GM18519 (cell line): ENCODE measurements around the gene SEMG1.

Source experiments
- ATAC-seq: cut with Tn5 transposase; IDR thresholded peaks from one replicate; pipeline ENCODE4 v1.9.1; 2021; ENCODE audit warnings: mild to moderate bottlenecking, moderate library complexity; ENCODE audit not compliant: unreplicated experiment, low FRiP score

The SEMG1 gene

DNA sequence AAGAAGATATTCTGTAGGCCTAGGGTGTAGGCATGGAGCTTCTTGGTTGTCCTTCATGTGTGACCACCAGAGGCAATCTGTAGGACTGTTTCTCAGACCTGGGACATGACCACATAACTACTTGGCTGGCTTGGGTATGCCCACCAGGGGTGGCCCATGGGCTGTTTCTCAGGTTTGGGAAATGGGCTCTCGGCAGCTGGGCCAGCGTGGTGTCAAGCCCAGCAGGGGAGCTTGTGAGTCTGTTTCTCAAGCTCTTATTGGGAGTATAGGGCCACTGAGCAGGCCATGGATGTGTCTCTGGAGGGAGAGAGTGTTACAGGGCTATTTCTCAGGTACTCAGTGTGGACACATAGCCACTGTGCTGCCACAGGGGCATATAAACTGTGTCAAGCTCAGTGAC is 11.8 kb downstream of the SEMG1 start:
- ATAC-seq: no peak

DNA sequence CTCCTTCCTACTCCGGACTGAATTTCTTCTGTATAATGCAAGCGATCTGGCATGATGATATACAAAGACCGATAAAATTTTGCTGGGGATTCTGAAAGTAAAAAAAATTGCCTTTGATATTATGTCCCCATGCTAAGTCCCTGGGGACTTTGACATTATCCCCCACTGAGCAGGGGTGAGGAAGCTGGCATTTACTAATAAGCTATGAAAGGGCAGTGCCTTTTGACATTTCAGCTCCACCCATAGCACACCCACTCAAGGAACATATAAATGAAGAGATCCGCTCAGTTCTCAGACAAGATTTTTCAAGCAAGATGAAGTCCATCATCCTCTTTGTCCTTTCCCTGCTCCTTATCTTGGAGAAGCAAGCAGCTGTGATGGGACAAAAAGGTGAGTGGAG is 14.2 kb downstream of the SEMG1 start, which contains the start of gene SEMG2:
SEMG2 (plus strand) TSS at position 298 of the 400 bp plus-strand sequence; CDS start at position 315, 17 bp downstream.
- no peak for ATAC-seq

DNA sequence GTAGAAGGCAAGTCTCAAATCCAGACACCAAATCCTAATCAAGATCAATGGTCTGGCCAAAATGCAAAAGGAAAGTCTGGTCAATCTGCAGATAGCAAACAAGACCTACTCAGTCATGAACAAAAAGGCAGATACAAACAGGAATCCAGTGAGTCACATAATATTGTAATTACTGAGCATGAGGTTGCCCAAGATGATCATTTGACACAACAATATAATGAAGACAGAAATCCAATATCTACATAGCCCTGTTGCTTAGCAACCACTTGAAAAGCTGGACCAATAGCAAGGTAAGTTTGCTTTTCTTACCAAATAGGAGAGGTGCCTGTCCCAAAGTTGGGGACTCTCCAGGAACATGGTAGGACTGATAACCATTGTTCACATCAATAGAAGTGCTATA is 16.3 kb downstream of the SEMG1 start:
- no peak for ATAC-seq

DNA sequence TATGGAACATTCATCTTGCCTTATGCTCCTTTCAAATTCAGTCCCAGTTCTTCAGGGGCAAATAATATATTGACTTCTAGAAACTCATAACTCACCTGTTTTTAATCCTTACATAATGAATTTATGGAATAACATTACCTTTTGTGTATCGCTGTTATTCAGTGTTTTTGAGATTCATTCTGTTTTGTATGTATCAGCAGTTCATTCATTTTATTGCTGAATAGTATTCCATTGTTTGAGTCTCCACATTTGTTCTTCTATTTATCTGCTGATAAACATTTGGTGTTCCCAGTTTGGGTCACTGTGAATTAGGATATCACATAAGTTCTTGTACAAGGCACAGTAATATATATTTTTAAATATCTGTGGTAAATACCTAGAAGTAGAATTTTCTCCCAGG is 19.5 kb downstream of the SEMG1 start:
- ATAC-seq: no peak

DNA sequence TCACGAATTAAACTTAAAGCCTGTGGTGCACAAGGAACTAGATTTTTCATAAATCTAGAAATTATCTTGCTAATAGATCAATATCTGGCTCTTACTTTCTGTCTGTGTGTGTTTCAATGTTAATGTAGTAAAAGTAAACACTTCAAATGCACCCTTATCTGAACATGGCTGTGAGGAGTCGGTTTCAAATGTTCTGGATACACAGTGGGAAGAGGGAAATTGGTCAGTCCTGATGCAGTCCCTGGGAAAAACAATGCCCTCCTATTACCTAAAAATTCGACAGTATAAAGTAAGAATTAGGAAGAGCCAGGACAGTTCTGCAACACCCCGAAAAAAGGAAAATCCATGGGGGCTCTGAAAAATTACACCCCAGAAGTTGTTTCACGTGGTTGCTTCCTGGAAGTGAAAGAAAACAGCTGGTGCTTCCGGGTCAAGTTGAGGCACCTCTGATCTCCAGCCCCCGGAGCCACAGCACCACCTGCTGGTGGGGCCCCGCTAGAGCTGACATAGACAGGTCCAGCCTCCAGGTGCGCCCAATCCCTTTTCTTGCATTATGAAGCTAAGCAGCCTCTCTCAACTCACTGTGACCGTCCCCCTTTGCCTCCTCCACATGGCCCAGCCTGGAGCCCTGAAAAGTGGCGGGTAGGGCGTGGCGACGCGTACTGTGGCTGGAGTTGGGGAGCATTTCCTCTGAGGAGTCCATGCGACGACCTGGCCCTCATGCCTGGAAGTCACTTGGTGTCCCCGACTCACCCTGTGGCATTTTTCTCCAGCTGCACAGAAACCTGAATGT is 22.6 kb downstream of the SEMG1 start:
- ATAC-seq: no peak

DNA sequence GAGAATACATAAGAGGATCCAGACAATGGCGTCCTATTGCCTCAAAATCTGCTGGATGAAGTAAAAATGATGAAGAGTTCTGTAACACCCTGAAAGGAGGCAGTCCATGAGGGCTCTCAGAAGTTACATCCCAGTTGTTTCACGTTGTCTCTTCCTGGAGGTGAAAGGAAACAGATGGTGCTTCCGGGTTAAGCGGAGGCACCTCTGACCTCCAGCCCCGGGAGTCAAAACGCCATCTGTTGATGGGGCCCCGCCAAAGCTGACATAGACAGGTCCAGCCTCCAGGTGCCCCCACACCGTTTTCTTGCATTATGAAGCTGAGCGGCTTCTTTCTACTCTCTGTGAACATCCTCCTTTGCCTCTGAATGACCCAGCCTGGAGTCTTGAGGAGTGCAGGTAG is 23.8 kb downstream of the SEMG1 start:
- ATAC-seq: no peak

DNA sequence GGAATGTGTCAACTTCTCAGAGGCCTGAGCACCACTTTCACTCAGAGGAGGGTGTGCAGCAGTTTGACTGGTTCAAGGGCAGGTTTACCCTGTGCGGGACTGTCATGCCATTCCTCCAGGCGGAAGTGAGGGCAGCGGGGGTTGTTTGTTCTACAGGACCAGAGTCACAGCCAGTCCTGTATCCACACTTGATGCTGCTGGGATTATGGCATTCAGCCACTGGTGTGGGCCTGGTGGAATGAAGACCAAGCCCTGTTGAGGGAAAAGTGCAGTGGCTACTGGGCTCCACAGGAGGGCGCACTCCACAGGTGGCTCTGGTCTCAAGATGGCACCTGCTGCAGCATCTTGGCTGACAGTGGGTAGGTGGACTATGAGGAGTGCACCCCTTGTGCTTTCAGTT is 29.2 kb downstream of the SEMG1 start:
- ATAC-seq: no peak

DNA sequence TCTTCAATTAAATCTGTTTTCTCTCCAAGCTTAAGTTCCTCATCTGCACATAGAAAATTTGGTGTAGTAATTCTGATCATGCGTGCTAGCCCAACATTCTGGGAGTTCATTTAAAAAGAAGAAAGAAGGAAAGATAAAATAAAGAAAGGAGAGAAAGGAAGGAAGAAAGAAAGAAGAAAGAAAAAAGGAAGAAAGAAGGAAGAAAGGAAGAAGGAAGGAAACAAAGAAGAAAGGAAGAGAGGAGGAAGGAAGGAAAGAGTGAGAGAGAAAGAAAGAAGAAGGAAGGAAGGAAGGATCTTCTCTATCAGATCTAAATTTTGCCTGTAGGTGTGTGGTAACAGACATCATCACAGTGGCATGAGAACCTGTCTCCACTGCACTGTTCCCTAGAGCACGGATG is 31.3 kb downstream of the SEMG1 start:
- ATAC-seq: no peak

DNA sequence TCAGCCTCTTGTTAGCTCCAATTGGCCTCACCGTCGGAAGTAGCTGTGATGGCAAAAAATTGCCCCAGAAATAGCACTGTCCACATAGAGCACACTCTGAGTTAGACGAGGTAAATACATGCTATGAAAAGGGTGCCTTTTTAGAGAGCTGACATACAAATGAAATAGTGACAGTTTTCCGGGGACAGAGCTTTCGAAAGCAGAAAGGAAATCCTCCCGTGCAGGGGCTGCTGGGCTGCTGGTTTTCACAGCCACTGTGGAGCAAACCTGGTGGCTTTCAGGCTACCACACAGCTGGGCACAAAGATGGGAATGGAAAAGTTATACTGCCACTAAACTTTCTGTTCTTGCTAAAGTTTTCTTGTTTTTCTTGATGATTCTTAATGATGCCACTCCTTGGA is 39.3 kb downstream of the SEMG1 start:
- no peak for ATAC-seq

DNA sequence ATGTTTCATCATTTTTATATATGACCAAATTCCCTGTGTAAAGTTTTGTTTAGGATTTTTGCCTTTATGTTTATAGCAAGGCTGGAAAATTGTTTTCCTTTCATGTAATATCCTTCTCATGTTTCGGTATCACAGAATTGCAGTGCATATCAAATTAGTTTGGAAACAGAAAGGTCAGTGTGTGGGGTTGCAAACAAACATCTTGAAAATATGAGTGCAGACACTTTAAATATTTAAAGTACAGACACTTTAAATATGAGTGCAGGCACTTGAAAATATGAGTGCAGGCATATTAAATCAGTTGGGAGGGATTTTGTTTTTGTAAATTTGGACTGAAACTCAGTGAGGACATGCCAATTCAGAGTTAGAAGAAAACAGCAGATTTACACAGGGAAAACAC is 41.0 kb downstream of the SEMG1 start:
- ATAC-seq: no peak

DNA sequence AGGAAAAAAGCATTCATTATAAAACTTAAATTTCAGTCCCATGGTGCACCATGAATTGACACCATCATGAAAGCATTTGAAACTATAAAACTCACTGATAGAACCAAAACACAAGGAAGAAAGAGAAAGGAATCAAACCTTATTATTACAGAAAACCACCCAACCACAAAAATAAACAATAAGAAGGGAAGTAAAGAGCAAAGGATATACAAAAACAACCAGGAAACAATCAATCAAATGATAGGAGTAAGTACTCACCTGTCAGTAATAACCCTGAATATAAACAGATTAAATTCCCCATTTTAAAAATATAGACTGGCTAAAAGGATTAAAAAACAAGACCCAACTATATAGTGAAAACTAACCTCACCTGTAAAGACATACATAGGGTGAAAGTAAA is 41.8 kb downstream of the SEMG1 start:
- no peak for ATAC-seq

DNA sequence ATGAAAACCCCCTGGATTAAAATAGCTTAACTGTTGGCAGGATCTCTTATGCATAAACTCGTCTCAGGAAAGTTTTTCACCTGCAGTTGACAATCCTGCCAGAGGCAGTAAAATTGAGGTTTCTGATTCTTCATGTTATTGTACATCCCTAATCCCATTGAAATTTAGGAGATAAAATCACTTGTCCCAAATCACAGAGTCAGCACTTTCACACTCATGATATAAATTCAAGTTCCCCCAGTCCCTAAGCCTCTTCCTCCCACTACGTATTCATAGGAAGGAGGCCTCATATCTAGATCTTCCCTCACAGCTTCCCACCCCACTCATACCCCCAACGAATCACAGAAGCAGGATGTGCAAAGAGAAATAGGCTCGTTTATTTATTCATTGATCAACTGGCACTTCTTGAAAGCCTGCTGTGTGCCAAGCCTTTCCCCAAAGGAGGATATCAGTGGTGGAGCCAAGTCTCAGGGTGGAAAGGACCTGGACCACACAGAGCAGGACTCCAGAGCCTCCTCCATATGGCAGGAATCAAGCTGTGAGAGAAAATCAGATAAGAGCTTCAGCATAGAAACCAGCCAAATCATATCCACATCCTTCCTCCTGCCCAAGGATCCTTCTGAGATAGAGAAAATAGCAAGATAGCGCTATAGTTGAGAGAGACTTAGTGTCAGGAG is 45.2 kb downstream of the SEMG1 start:
- ATAC-seq: no peak

DNA sequence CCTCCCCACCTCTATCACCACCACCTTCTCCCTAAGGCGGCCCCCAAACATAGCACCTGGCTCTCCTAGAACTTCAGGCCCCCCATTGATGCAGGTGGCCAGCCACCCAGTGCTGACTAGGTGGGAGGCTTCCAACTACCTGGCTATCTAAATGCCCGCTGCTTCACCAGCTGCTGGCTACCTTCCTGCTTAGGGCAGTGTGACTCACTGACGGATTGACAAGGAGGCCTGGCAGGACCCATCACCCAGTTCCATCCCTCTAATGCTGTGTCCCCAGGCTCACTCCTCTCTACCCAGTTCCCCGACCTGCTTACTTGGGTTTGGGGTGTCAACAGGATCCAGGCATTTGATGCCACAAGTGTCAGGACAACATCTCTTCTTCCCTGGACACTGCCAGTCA is 46.4 kb downstream of the SEMG1 start:
- ATAC-seq: no peak

DNA sequence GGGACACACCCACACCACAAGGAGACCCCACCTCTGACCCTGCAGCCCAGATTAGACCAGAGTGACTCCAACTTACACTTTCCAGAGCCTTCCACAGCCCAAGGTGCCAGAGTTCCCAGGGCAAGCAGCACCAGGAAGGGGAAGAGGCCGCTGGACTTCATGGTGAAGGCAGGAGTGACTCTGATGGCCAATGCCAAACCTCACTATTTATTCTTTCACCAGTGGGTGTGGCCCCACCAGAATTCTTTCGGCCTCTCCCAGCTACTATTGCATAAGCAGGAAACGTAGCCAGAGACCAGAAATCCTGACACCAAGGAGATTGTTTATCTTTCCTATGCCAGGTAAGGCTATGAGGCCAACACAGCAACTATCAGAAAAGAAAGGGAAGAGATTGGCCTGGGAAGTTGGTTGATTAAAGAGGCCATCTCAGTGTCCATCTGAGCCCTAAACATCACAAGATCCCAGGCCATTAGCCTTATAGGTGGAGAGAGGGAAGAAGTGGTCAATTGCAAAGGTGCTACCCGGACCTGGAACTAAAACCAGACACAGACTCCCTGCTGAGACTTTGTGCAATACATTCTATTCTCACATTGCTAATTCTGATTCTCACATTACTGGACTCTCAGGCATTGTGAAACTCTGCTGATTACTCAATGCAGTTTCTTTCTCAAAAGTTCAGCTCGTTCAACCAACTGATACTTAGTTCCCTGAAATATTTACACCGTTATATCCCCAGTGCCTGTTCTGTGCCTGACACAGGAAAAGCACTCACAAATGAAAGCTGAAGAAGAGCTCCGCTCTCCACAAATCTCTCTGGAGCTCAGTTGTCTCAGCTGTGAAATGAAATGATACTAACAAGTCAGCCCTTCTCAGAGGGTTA is 47.8 kb downstream of the SEMG1 start, which contains the start of gene SLPI:
SLPI (minus strand) TSS at position 182 of the 880 bp plus-strand sequence; CDS start at position 161, 21 bp downstream.
- no peak for ATAC-seq

DNA sequence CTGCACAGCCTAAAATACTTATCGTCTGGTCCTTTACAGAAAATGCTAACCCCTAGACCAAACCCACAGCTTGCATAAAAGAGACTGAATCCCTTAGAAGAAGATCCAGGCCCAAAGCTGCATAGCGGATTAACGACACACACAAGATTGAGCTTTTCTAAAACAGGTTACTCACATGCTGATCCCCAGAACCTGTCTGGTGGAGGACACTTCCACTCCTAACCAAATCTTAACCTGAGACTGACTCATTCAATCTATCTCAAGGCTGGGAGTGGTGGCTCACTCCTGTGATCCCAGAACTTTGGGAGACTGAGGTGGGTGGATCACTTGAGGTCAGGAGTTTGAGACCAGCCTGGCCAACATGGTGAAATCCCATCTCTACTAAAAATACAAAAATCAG is 50.3 kb downstream of the SEMG1 start:
- ATAC-seq: no peak

DNA sequence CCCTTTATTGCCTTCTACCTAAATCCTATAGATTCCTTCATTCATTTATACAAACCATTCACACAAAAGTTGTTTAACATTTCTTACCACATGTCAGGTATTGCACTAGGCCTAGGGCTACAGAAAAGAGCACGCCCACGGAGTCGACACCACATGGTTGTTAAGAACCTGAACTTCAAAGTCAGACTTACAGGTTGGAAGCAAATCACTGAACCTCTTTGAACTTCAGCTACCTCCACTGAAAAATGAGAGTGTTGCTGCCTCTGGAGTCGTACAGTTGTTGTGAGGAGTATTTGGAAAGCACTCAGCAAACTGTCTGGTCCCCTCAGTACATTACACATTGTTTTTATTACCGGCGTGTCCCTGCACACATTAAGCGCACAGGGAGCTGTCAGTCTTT is 50.9 kb downstream of the SEMG1 start:
- ATAC-seq: no peak

DNA sequence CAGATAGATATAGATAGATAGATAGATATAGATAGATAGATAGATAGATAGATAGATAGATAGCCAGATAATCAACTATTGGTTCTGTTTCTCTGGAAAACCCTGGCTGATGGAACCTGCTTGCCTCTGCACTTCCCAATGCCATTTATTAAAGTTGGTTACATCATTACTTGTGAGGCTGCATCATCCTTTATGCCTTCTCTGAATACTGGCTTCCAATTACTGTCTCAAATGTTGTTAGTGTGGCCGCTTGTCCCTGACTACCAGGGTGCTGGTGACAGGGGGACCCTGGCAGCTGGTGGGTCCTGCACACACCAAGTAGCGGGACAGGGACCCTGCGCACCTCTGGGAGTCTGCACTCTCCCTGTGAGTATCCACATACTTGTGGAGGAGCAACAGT is 51.4 kb downstream of the SEMG1 start:
- ATAC-seq: no peak

DNA sequence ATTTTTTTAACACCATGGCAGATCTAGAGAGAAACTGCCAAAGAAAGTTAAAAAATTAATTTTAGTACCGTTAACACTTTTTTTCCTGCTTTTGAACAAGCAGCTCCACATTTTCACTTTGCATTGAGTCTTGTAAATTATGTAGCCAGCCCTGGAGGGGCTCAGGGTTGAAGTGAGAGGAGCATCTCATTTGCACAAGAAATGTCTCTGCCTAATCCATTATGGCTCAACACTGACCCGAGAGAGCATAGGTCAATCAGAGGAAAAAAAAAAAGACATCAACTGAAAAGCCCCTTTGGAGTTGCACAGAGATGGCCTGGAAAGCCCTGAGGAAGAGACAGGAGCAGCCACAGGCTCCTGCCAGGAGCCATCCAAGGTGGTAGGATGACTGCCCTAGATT is 51.8 kb downstream of the SEMG1 start:
- ATAC-seq: no peak
